HL-60 (cell line): ENCODE data around the gene KRTAP26-1.

Experiments
- DNase-seq, 2 experiments: peaks; one replicate each; pipeline ENCODE4 v3.0.0-alpha.2; 2010 to 2020; ENCODE audit warnings: low read depth in 1 of 2, low spot score in 1 of 2
- H3K27ac ChIP-seq: fragments of 250-450 bp; sonication (Bioruptor Pico); replicated peaks from 2 replicates; pipeline ENCODE4 v1.5.1; 2020; ENCODE audit warnings: mild to moderate bottlenecking, moderate library complexity
- H3K27me3 ChIP-seq: fragments of 250-450 bp; sonication (Bioruptor Pico); 2 replicates; pipeline ENCODE4 v1.5.1; 2021; ENCODE audit warnings: mild to moderate bottlenecking, moderate library complexity; ENCODE audit not compliant: insufficient read depth, poor library complexity, severe bottlenecking
- H3K4me3 ChIP-seq: replicated peaks from 2 replicates; pipeline ENCODE4 v1.5.1; 2011; ENCODE audit warnings: mild to moderate bottlenecking, control low read depth, low read length; ENCODE audit not compliant: insufficient read depth
- CTCF ChIP-seq: IDR thresholded peaks from one replicate; pipeline ENCODE4 v1.5.1; 2011; ENCODE audit warnings: low read length, control low read depth, inconsistent platforms; ENCODE audit not compliant: insufficient read depth
- GABPA ChIP-seq: IDR thresholded peaks from 2 replicates; pipeline ENCODE4 v1.6.1; 2012; ENCODE audit warnings: low read depth
- POLR2AphosphoS5 ChIP-seq: IDR thresholded peaks from 2 replicates; pipeline ENCODE4 v1.6.1; 2012; ENCODE audit warnings: low read depth
- REST ChIP-seq: IDR thresholded peaks from 2 replicates; pipeline ENCODE4 v1.6.1; 2012; ENCODE audit warnings: low read depth; ENCODE audit not compliant: insufficient replicate concordance
- SPI1 ChIP-seq: IDR thresholded peaks from 2 replicates; pipeline ENCODE4 v1.6.1; 2012; ENCODE audit warnings: low read depth, mild to moderate bottlenecking, borderline replicate concordance

The KRTAP26-1 gene

DNA sequence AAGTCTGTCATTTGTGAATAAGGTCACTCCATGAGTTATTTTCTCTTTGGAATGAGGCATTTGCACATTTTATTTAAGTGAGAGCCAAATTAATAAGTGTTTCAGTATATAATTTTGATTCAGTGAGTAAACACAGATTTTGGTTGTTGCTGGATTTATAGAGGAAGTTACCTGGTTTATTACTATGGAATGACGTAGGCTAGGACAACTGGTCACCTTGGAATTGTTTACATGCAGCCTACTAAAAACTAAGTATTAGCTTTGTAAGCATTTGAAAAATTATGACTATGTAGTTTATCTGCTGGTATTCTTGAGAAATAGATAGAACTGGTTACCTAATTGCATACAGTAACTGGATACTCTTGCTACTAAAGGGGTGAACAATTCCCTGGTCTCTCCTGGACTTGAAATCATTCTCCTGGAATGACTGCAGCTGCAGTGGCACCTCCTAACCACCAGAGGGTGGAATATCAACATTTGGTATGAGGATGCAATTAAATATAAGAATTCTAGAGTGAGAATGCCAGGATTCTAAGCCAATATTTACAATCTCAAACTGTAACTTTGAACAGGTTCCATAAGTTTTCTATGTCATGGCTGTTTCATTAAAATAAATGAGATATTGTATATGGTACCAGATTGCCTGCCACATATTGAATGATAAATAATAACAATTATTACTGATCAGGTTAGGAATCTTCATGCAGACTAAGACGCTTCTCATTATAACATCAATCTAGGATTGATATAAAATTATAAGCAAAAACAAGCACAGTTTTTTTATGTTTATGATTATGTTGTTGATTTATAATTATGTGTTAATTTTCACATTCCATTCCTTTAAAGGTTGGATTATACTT is 20.8 kb upstream of the KRTAP26-1 start:
- no peak overlapping the region for H3K27ac ChIP-seq
- TF ChIP-seq CTCF, result peak; percentile 75
- TF ChIP-seq SPI1, result no peak
- no peak for TF ChIP-seq GABPA
- no peak for TF ChIP-seq POLR2AphosphoS5
- no peaks in the 10 kb centered on the region for H3K27me3 ChIP-seq
- DNase-seq, result no peak
- no peak overlapping the region for H3K4me3 ChIP-seq

- TF ChIP-seq GABPA (no peak), REST (no peak), POLR2AphosphoS5 (no peak), SPI1 (no peak), CTCF (no peak)
- no peak overlapping the region for H3K27ac ChIP-seq
- no peak for DNase-seq
- no peak overlapping the region for H3K4me3 ChIP-seq
- H3K27me3 ChIP-seq, result no peaks in the 10 kb centered on the region
These were observed 18.6 kb upstream of the KRTAP26-1 start for GRCh38 chr21:30338717-30339116.

GRCh38 chr21:30337772-30338171 is 17.7 kb upstream of the KRTAP26-1 start:
- Histone ChIP-seq H3K4me3 (no peak overlapping the region), H3K27ac (no peak overlapping the region), H3K27me3 (no peaks in the 10 kb centered on the region)
- TF ChIP-seq POLR2AphosphoS5 (no peak), SPI1 (no peak), CTCF (no peak), GABPA (no peak), REST (no peak)
- no peak for DNase-seq
